ENCODE results near the gene KYNU. TPM values are rescaled to one million over a fixed set of nuclear protein-coding genes. Genes with fewer than 3 reads are reported as not detected.
"Not testable (repeated sequence)": the region's sequence is repeated elsewhere in the genome, so short reads cannot be mapped to it uniquely, and the experiment has no call there.

The KYNU gene
- total and polyA plus RNA-seq, 4 experiments from 2014 or later: 0.73 to 1.3 (median 0.85) TPM; not detected in 1

- DNase-seq: peak; percentile 58 to 83 (median 77)
- no peaks in the 10 kb centered on the region for H3K36me3 ChIP-seq (ENCODE audit: insufficient read depth, low read length)
- H3K4me3 ChIP-seq (ENCODE audit: low read length in 2 of 2): no peak overlapping the region
- Mint-ChIP-seq H3K9me3 (no peaks in the 10 kb centered on the region), H3K27ac (no peak overlapping the region), H3K4me3 (no peak overlapping the region), H3K27me3 (peaks cover 0 to 4% of the 10 kb centered on the region in 2 donors), H3K36me3 (no peaks in the 10 kb centered on the region), H3K4me1 (peaks cover 0 to 4% (median under 1%) of the 10 kb centered on the region in 4 donors)
- H3K27me3 ChIP-seq (ENCODE audit: insufficient read depth, low read length): no peaks in the 10 kb centered on the region
- ChIA-PET POLR2A (ENCODE audit: partially characterized antibody) (no interaction called here), CTCF (ENCODE audit: partially characterized antibody) (interaction anchor here (0.6 to 3.3 kb wide), 18 partner anchors 10 to 253 kb away, joined by 3 to 16 read pairs (median 4); no protein-coding TSS in a partner anchor)
- H3K4me1 ChIP-seq (ENCODE audit: insufficient read depth, low read length): no peaks in the 10 kb centered on the region
- H3K9me3 ChIP-seq (ENCODE audit: control insufficient read depth in 1 of 2, low read length in 2 of 2): no peaks in the 10 kb centered on the region
- intact Hi-C loops (cut with micrococcal nuclease): loop anchor here (1.0 to 2.0 kb wide), 4 partner anchors 76 to 250 kb away; no protein-coding TSS in a partner anchor
- H3K27ac ChIP-seq (ENCODE audit: low read depth, low read length): no peak overlapping the region
These were observed 157.0 kb downstream of the KYNU start for GRCh38 chr2:143034292-143035074.

GRCh38 chr2:143051465-143051864 is 174.0 kb downstream of the KYNU start:
- intact Hi-C loops (cut with micrococcal nuclease): no loop called here
- no peaks in the 10 kb centered on the region for H3K36me3 Mint-ChIP-seq
- Histone ChIP-seq H3K4me1 (ENCODE audit: insufficient read depth, low read length) (no peaks in the 10 kb centered on the region), H3K27ac (ENCODE audit: low read depth, low read length) (no peak overlapping the region), H3K9me3 (ENCODE audit: control insufficient read depth in 1 of 2, low read length in 2 of 2) (no peaks in the 10 kb centered on the region), H3K36me3 (ENCODE audit: insufficient read depth, low read length) (no peaks in the 10 kb centered on the region), H3K4me3 (ENCODE audit: low read length in 2 of 2) (no peak overlapping the region), H3K27me3 (ENCODE audit: insufficient read depth, low read length) (peaks cover 3% of the 10 kb centered on the region)
- H3K9me3 Mint-ChIP-seq: peaks cover 0 to 9% (median 3%) of the 10 kb centered on the region in 8 donors
- ChIA-PET CTCF (ENCODE audit: partially characterized antibody) (no interaction called here), POLR2A (ENCODE audit: partially characterized antibody) (no interaction called here)
- no peak overlapping the region for H3K27ac Mint-ChIP-seq
- peaks cover 0 to 4% (median 0%) of the 10 kb centered on the region in 4 donors for H3K4me1 Mint-ChIP-seq
- DNase-seq: no peak
- H3K27me3 Mint-ChIP-seq: peaks cover 12 to 13% of the 10 kb centered on the region in 2 donors
- no peak overlapping the region for H3K4me3 Mint-ChIP-seq

- H3K27ac Mint-ChIP-seq; H3K27ac ChIP-seq (ENCODE audit: low read depth, low read length); H3K9me3 ChIP-seq (ENCODE audit: control insufficient read depth in 1 of 2, low read length in 2 of 2); H3K36me3 Mint-ChIP-seq; intact Hi-C loops (cut with micrococcal nuclease); H3K4me3 Mint-ChIP-seq; H3K4me1 Mint-ChIP-seq; POLR2A ChIA-PET (ENCODE audit: partially characterized antibody); H3K4me1 ChIP-seq (ENCODE audit: insufficient read depth, low read length); DNase-seq; H3K27me3 ChIP-seq (ENCODE audit: insufficient read depth, low read length); H3K36me3 ChIP-seq (ENCODE audit: insufficient read depth, low read length); H3K4me3 ChIP-seq (ENCODE audit: low read length in 2 of 2): not testable (repeated sequence)
- Mint-ChIP-seq H3K9me3 (peaks cover 3 to 18% (median 7%) of the 10 kb centered on the region in 8 donors), H3K27me3 (peaks cover 12 to 13% of the 10 kb centered on the region in 2 donors)
- CTCF ChIA-PET (ENCODE audit: partially characterized antibody): interaction anchor here (1.4 to 1.5 kb wide), 2 partner anchors 19 kb away, joined by 3 to 4 read pairs; no protein-coding TSS in a partner anchor
These were observed 176.0 kb downstream of the KYNU start for GRCh38 chr2:143053437-143053836.

- Mint-ChIP-seq H3K9me3 (peaks cover 3 to 21% (median 7%) of the 10 kb centered on the region in 8 donors), H3K4me3 (no peak overlapping the region), H3K36me3 (peaks cover 5 to 7% of the 10 kb centered on the region in 2 donors), H3K27ac (no peak overlapping the region), H3K4me1 (peaks cover 0 to 4% (median 0%) of the 10 kb centered on the region in 4 donors), H3K27me3 (peaks cover 11 to 12% of the 10 kb centered on the region in 2 donors)
- Histone ChIP-seq H3K4me1 (ENCODE audit: insufficient read depth, low read length) (no peaks in the 10 kb centered on the region), H3K27me3 (ENCODE audit: insufficient read depth, low read length) (peaks cover 3% of the 10 kb centered on the region), H3K9me3 (ENCODE audit: control insufficient read depth in 1 of 2, low read length in 2 of 2) (no peaks in the 10 kb centered on the region), H3K27ac (ENCODE audit: low read depth, low read length) (no peak overlapping the region), H3K4me3 (ENCODE audit: low read length in 2 of 2) (no peak overlapping the region), H3K36me3 (ENCODE audit: insufficient read depth, low read length) (no peaks in the 10 kb centered on the region)
- intact Hi-C loops (cut with micrococcal nuclease): no loop called here
- no peak for DNase-seq
- POLR2A ChIA-PET (ENCODE audit: partially characterized antibody): no interaction called here
- CTCF ChIA-PET (ENCODE audit: partially characterized antibody): no interaction called here
These were observed 179.1 kb downstream of the KYNU start for GRCh38 chr2:143056550-143056949.

GRCh38 chr2:143058851-143059250 is 181.4 kb downstream of the KYNU start:
- Histone ChIP-seq H3K27ac (ENCODE audit: low read depth, low read length) (no peak overlapping the region), H3K4me3 (ENCODE audit: low read length in 2 of 2) (no peak overlapping the region), H3K36me3 (ENCODE audit: insufficient read depth, low read length) (no peaks in the 10 kb centered on the region), H3K27me3 (ENCODE audit: insufficient read depth, low read length) (no peaks in the 10 kb centered on the region), H3K9me3 (ENCODE audit: control insufficient read depth in 1 of 2, low read length in 2 of 2) (no peaks in the 10 kb centered on the region), H3K4me1 (ENCODE audit: insufficient read depth, low read length) (no peaks in the 10 kb centered on the region)
- CTCF ChIA-PET (ENCODE audit: partially characterized antibody): interaction anchor here (0.7 to 1.4 kb wide), 2 partner anchors 24 to 26 kb away, joined by 3 to 5 read pairs; no protein-coding TSS in a partner anchor
- POLR2A ChIA-PET (ENCODE audit: partially characterized antibody): no interaction called here
- intact Hi-C loops (cut with micrococcal nuclease): no loop called here
- Mint-ChIP-seq H3K4me3 (no peak overlapping the region), H3K4me1 (peaks cover 0 to 4% (median 0%) of the 10 kb centered on the region in 4 donors), H3K36me3 (peaks cover 5 to 7% of the 10 kb centered on the region in 2 donors), H3K27me3 (peaks cover 4 to 5% of the 10 kb centered on the region in 2 donors), H3K27ac (no peak overlapping the region), H3K9me3 (peaks cover 3 to 21% (median 8%) of the 10 kb centered on the region in 8 donors)
- no peak for DNase-seq

- no peak for DNase-seq
- peaks cover 0 to 1% of the 10 kb centered on the region in 2 donors for H3K36me3 Mint-ChIP-seq
- POLR2A ChIA-PET (ENCODE audit: partially characterized antibody): no interaction called here
These were observed 186.2 kb downstream of the KYNU start for GRCh38 chr2:143063612-143064200.

GRCh38 chr2:143068094-143068493 is 190.6 kb downstream of the KYNU start:
- intact Hi-C loops (cut with micrococcal nuclease): no loop called here
- Histone ChIP-seq H3K27ac (ENCODE audit: low read depth, low read length) (no peak overlapping the region), H3K4me1 (ENCODE audit: insufficient read depth, low read length) (no peaks in the 10 kb centered on the region), H3K27me3 (ENCODE audit: insufficient read depth, low read length) (no peaks in the 10 kb centered on the region), H3K36me3 (ENCODE audit: insufficient read depth, low read length) (no peaks in the 10 kb centered on the region), H3K4me3 (ENCODE audit: low read length in 2 of 2) (no peak overlapping the region), H3K9me3 (ENCODE audit: control insufficient read depth in 1 of 2, low read length in 2 of 2) (no peaks in the 10 kb centered on the region)
- Mint-ChIP-seq H3K27me3 (peaks cover 2% of the 10 kb centered on the region in 2 donors), H3K4me1 (peaks cover 0 to 5% (median 2%) of the 10 kb centered on the region in 4 donors), H3K4me3 (no peak overlapping the region), H3K36me3 (peaks cover 0 to 1% of the 10 kb centered on the region in 2 donors), H3K27ac (no peak overlapping the region), H3K9me3 (peaks cover 0 to 19% (median 14%) of the 10 kb centered on the region in 8 donors)
- ChIA-PET POLR2A (ENCODE audit: partially characterized antibody) (no interaction called here), CTCF (ENCODE audit: partially characterized antibody) (no interaction called here)
- DNase-seq: no peak

More at GRCh38 chr2:143063612-143064200, 186.2 kb downstream of the KYNU start:
- intact Hi-C loops (cut with micrococcal nuclease): no loop called here
- Histone ChIP-seq H3K27me3 (ENCODE audit: insufficient read depth, low read length) (no peaks in the 10 kb centered on the region), H3K4me3 (ENCODE audit: low read length in 2 of 2) (no peak overlapping the region), H3K27ac (ENCODE audit: low read depth, low read length) (no peak overlapping the region), H3K9me3 (ENCODE audit: control insufficient read depth in 1 of 2, low read length in 2 of 2) (no peaks in the 10 kb centered on the region), H3K36me3 (ENCODE audit: insufficient read depth, low read length) (no peaks in the 10 kb centered on the region), H3K4me1 (ENCODE audit: insufficient read depth, low read length) (no peaks in the 10 kb centered on the region)
- CTCF ChIA-PET (ENCODE audit: partially characterized antibody): interaction anchor here (1.5 kb wide), 1 partner anchor 14 kb away, joined by 3 read pairs; no protein-coding TSS in a partner anchor
- Mint-ChIP-seq H3K4me1 (peaks cover 0 to 5% (median 2%) of the 10 kb centered on the region in 4 donors), H3K9me3 (peaks cover 0 to 19% (median 14%) of the 10 kb centered on the region in 8 donors), H3K27me3 (peaks cover 3 to 7% of the 10 kb centered on the region in 2 donors), H3K4me3 (no peak overlapping the region), H3K27ac (no peak overlapping the region)
